ENCODE data around the gene ZNF862.

ZNF862 gene

GRCh38 chr7:149855361-149856305 lies 17.5 kb downstream of the ZNF862 start:
- TF ChIP-seq TAF1 (IDR thresholded peaks at IDR 0.05; ENCODE audit: borderline replicate concordance, insufficient read depth, low read length) = no peak
- TF ChIP-seq, protein P1, sequence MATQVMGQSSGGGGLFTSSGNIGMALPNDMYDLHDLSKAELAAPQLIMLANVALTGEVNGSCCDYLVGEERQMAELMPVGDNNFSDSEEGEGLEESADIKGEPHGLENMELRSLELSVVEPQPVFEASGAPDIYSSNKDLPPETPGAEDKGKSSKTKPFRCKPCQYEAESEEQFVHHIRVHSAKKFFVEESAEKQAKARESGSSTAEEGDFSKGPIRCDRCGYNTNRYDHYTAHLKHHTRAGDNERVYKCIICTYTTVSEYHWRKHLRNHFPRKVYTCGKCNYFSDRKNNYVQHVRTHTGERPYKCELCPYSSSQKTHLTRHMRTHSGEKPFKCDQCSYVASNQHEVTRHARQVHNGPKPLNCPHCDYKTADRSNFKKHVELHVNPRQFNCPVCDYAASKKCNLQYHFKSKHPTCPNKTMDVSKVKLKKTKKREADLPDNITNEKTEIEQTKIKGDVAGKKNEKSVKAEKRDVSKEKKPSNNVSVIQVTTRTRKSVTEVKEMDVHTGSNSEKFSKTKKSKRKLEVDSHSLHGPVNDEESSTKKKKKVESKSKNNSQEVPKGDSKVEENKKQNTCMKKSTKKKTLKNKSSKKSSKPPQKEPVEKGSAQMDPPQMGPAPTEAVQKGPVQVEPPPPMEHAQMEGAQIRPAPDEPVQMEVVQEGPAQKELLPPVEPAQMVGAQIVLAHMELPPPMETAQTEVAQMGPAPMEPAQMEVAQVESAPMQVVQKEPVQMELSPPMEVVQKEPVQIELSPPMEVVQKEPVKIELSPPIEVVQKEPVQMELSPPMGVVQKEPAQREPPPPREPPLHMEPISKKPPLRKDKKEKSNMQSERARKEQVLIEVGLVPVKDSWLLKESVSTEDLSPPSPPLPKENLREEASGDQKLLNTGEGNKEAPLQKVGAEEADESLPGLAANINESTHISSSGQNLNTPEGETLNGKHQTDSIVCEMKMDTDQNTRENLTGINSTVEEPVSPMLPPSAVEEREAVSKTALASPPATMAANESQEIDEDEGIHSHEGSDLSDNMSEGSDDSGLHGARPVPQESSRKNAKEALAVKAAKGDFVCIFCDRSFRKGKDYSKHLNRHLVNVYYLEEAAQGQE (IDR thresholded peaks at IDR 0.05; ENCODE audit: insufficient read depth in 1 of 2, low read depth in 2 of 2, low read length in 2 of 2) = no peak
- no peak for TF ChIP-seq FOXP2 (optimal IDR thresholded peaks at IDR 0.05; ENCODE audit: borderline replicate concordance, extremely low read depth, extremely low read length, insufficient read depth)

DNA sequence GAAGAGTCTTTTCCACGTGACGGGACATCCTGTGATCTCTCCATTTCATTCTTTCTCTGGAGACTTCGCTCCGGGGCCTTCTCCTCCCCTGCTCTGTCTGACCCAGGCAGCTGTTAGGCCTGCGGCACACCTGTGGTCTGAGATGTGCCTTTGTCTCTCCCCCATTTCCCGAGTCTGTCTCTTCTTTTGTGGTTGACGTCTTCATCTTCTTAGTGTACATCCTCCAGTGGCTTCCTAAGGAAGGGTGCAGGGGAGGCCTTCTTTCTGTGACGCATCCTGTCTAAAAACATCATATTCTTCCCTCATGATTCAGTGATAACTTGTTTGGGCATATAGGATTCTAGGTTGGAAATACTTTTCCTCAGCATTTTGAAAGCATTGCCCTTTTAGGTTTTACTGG lies 18.4 kb downstream of the ZNF862 start:
- TF ChIP-seq, protein P1 (IDR thresholded peaks at IDR 0.05; ENCODE audit: insufficient read depth in 1 of 2, low read depth in 2 of 2, low read length in 2 of 2) = no peak
- TF ChIP-seq TAF1 (IDR thresholded peaks at IDR 0.05; ENCODE audit: borderline replicate concordance, insufficient read depth, low read length) (no peak), POLR2AphosphoS5 (IDR thresholded peaks at IDR 0.05; ENCODE audit: low read depth, low read length) (no peak), SIN3A (IDR thresholded peaks at IDR 0.05; ENCODE audit: borderline replicate concordance, insufficient read depth, low read length) (no peak), FOXP2 (optimal IDR thresholded peaks at IDR 0.05; ENCODE audit: borderline replicate concordance, extremely low read depth, extremely low read length, insufficient read depth) (no peak)

GRCh38 chr7:149859369-149859768 lies 21.2 kb downstream of the ZNF862 start:
- TF ChIP-seq TAF1 (IDR thresholded peaks at IDR 0.05; ENCODE audit: borderline replicate concordance, insufficient read depth, low read length) (no peak), FOXP2 (optimal IDR thresholded peaks at IDR 0.05; ENCODE audit: borderline replicate concordance, extremely low read depth, extremely low read length, insufficient read depth) (no peak), SIN3A (IDR thresholded peaks at IDR 0.05; ENCODE audit: borderline replicate concordance, insufficient read depth, low read length) (no peak), POLR2AphosphoS5 (IDR thresholded peaks at IDR 0.05; ENCODE audit: low read depth, low read length) (no peak)
- TF ChIP-seq, protein P1 (IDR thresholded peaks at IDR 0.05; ENCODE audit: insufficient read depth in 1 of 2, low read depth in 2 of 2, low read length in 2 of 2) = no peak

GRCh38 chr7:149859876-149860275 lies 21.7 kb downstream of the ZNF862 start:
- TF ChIP-seq TAF1 (IDR thresholded peaks at IDR 0.05; ENCODE audit: borderline replicate concordance, insufficient read depth, low read length) (no peak), POLR2AphosphoS5 (IDR thresholded peaks at IDR 0.05; ENCODE audit: low read depth, low read length) (no peak), SIN3A (IDR thresholded peaks at IDR 0.05; ENCODE audit: borderline replicate concordance, insufficient read depth, low read length) (no peak), FOXP2 (optimal IDR thresholded peaks at IDR 0.05; ENCODE audit: borderline replicate concordance, extremely low read depth, extremely low read length, insufficient read depth) (no peak)
- TF ChIP-seq, protein P1 (IDR thresholded peaks at IDR 0.05; ENCODE audit: insufficient read depth in 1 of 2, low read depth in 2 of 2, low read length in 2 of 2) = no peak

Data from PFSK-1 (cell line).